Ishikawa (cell line): ENCODE results near the gene TPH2.

ENCODE experiments used
- CEBPB ChIP-seq: IDR thresholded peaks from 2 replicates; pipeline ENCODE4 v1.6.1; 2012
- CREB1 ChIP-seq: IDR thresholded peaks from 2 replicates; pipeline ENCODE4 v1.6.1; 2012; ENCODE audit warnings: low read depth
- EGR1 ChIP-seq: IDR thresholded peaks from 2 replicates; pipeline ENCODE4 v1.6.1; 2012
- EP300 ChIP-seq: IDR thresholded peaks from 2 replicates; pipeline ENCODE4 v1.6.1; 2012; ENCODE audit warnings: borderline replicate concordance
- FOXM1 ChIP-seq: IDR thresholded peaks from 2 replicates; pipeline ENCODE4 v1.6.1; 2012; ENCODE audit warnings: low read depth, borderline replicate concordance
- MAX ChIP-seq: IDR thresholded peaks from 2 replicates; pipeline ENCODE4 v1.6.1; 2012
- NFIC ChIP-seq: IDR thresholded peaks from 2 replicates; pipeline ENCODE4 v1.6.1; 2012
- RAD21 ChIP-seq: IDR thresholded peaks from 2 replicates; pipeline ENCODE4 v1.6.1; 2012; ENCODE audit warnings: low read depth
- REST ChIP-seq: IDR thresholded peaks from 2 replicates; pipeline ENCODE4 v1.6.1; 2012; ENCODE audit warnings: low read depth, mild to moderate bottlenecking
- TAF1 ChIP-seq: IDR thresholded peaks from 2 replicates; pipeline ENCODE4 v1.6.1; 2012; ENCODE audit warnings: low read depth, mild to moderate bottlenecking
- TCF12 ChIP-seq: IDR thresholded peaks from 2 replicates; pipeline ENCODE4 v1.6.1; 2012; ENCODE audit warnings: low read depth
- TEAD4 ChIP-seq: IDR thresholded peaks from 2 replicates; pipeline ENCODE4 v1.6.1; 2012
- USF1 ChIP-seq: IDR thresholded peaks from 2 replicates; pipeline ENCODE4 v1.6.1; 2012
- YY1 ChIP-seq: IDR thresholded peaks from 2 replicates; pipeline ENCODE4 v1.6.1; 2012; ENCODE audit warnings: low read depth
- ZBTB7A ChIP-seq: IDR thresholded peaks from 2 replicates; pipeline ENCODE4 v1.6.1; 2012; ENCODE audit warnings: low read depth

The TPH2 gene

GRCh38 chr12:71942703-71943102, 4.1 kb downstream of the TPH2 start:
- TF ChIP-seq MAX (no peak), YY1 (no peak), REST (no peak), TAF1 (no peak), RAD21 (no peak), NFIC (no peak), CREB1 (no peak), FOXM1 (no peak), CEBPB (no peak), TCF12 (no peak), TEAD4 (no peak), EP300 (no peak), USF1 (no peak), EGR1 (no peak), ZBTB7A (no peak)

- TF ChIP-seq CREB1: no peak
- TF ChIP-seq REST: no peak
- no peak for TF ChIP-seq TCF12
- TF ChIP-seq EP300: no peak
- TF ChIP-seq FOXM1: no peak
- TF ChIP-seq USF1: no peak
- TF ChIP-seq ZBTB7A: no peak
- no peak for TF ChIP-seq TEAD4
- TF ChIP-seq MAX: no peak
- no peak for TF ChIP-seq RAD21
- TF ChIP-seq NFIC: no peak
- TF ChIP-seq TAF1: no peak
- TF ChIP-seq EGR1: no peak
These were observed 6.5 kb downstream of the TPH2 start for GRCh38 chr12:71945121-71945520.

GRCh38 chr12:71945883-71946282, 7.2 kb downstream of the TPH2 start:
- TF ChIP-seq EP300: no peak

GRCh38 chr12:71947645-71948105, 9.0 kb downstream of the TPH2 start:
- TF ChIP-seq ZBTB7A: no peak
- no peak for TF ChIP-seq USF1
- peak; percentile 44; the same call in 1 of the 2 replicates for TF ChIP-seq NFIC
- no peak for TF ChIP-seq FOXM1
- TF ChIP-seq TEAD4: peak; percentile 23; the same call in 1 of the 2 replicates
- no peak for TF ChIP-seq REST
- no peak for TF ChIP-seq RAD21
- no peak for TF ChIP-seq YY1
- TF ChIP-seq CREB1: no peak
- TF ChIP-seq MAX: no peak
- TF ChIP-seq EP300: no peak
- TF ChIP-seq TCF12: 0 out of 2 replicates have a peak, but pooled peaks have one; percentile 12
- TF ChIP-seq EGR1: no peak
- peak; percentile 93 for TF ChIP-seq CEBPB
- no peak for TF ChIP-seq TAF1
